MCF 10A (cell line): ENCODE results near the gene TTC36. TPM values are rescaled to one million over a fixed set of nuclear protein-coding genes. Genes with fewer than 3 reads are reported as not detected.
A peak's percentile ranks its signal among the peaks of the same experiment; 100 is the strongest.

ENCODE experiments used
- BruUV-seq: library from RNA; stranded (reverse); fragments of 400-500 nt; replicated peaks from 2 replicates; lab custom pipeline; 2021; lab: Mats Ljungman, UMichigan
- CTCF ChIA-PET: fragments of 300-600 bp; sonication (Branson Sonifier 250); formaldehyde crosslinking; extraction: SDS; loops from one replicate; lab custom pipeline; 2021; ENCODE audit warnings: antibody characterized with exemption, inconsistent platforms; lab: Yijun Ruan, JAX
- POLR2A ChIA-PET: fragments of 300-600, 350-650 bp; sonication (Branson Sonifier 250); formaldehyde crosslinking; extraction: SDS; loops from one replicate; lab custom pipeline; 2020; ENCODE audit warnings: antibody characterized with exemption, inconsistent platforms; lab: Yijun Ruan, JAX
- DNase-seq: peaks from one replicate; pipeline ENCODE4 v3.0.0-alpha.2; 2018; ENCODE audit not compliant: unreplicated experiment
- H3K27ac Mint-ChIP-seq: one replicate; pipeline ENCODE4 v1.8.0; 2022; ENCODE audit warnings: mild to moderate bottlenecking, low read depth, mixed read lengths; ENCODE audit not compliant: unreplicated experiment
- H3K27me3 Mint-ChIP-seq: one replicate; pipeline ENCODE4 v1.8.0; 2022; ENCODE audit warnings: mixed read lengths; ENCODE audit not compliant: insufficient read depth, unreplicated experiment
- H3K36me3 Mint-ChIP-seq: one replicate; pipeline ENCODE4 v1.8.0; 2022; ENCODE audit warnings: mild to moderate bottlenecking, moderate library complexity, mixed read lengths; ENCODE audit not compliant: insufficient read depth, unreplicated experiment
- H3K4me1 Mint-ChIP-seq: one replicate; pipeline ENCODE4 v1.8.0; 2022; ENCODE audit warnings: mixed read lengths; ENCODE audit not compliant: insufficient read depth, unreplicated experiment
- H3K4me3 Mint-ChIP-seq: one replicate; pipeline ENCODE4 v1.8.0; 2022; ENCODE audit warnings: mild to moderate bottlenecking, moderate library complexity, mixed read lengths; ENCODE audit not compliant: unreplicated experiment
- H3K9me3 Mint-ChIP-seq: one replicate; pipeline ENCODE4 v1.8.0; 2022; ENCODE audit warnings: mixed read lengths; ENCODE audit not compliant: unreplicated experiment
- CTCF ChIP-seq: fragments of 200-600 bp; IDR thresholded peaks from one replicate; pipeline ENCODE4 v1.8.0; 2022; ENCODE audit warnings: antibody characterized with exemption, mild to moderate bottlenecking; ENCODE audit not compliant: unreplicated experiment
- intact Hi-C: fragments of 100-400 bp; cut with micrococcal nuclease; formaldehyde crosslinking; loops from 2 replicates; pipeline ENCODE4 v1.14.1; 2022
- total RNA-seq: library from RNA; stranded (reverse); gene quantifications from 2 replicates; pipeline ENCODE4 v1.2.3, GENCODE V29; 2022

Gene TTC36
- total RNA-seq, 1 experiment from 2014 or later = 0.63 TPM

- no peak overlapping the region for H3K27ac Mint-ChIP-seq
- H3K4me3 Mint-ChIP-seq = no peak overlapping the region
- no peaks in the 10 kb centered on the region for H3K9me3 Mint-ChIP-seq
- BruUV-seq = no TSS peak
- H3K36me3 Mint-ChIP-seq = no peaks in the 10 kb centered on the region
- H3K27me3 Mint-ChIP-seq = no peaks in the 10 kb centered on the region
- TF ChIP-seq CTCF = no peak
- ChIA-PET CTCF (interaction anchor here (0.5 to 0.7 kb wide), 3 partner anchors 11 to 567 kb away, joined by 3 to 4 read pairs (median 3); no protein-coding TSS in a partner anchor), POLR2A (interaction anchor here (0.9 kb wide), 1 partner anchor 12 kb away, joined by 3 read pairs; no protein-coding TSS in a partner anchor)
- no peak for DNase-seq
- H3K4me1 Mint-ChIP-seq = no peaks in the 10 kb centered on the region
- intact Hi-C loops = no loop called here
Measured at GRCh38 chr11:118533769-118534729, 6.8 kb downstream of the TTC36 start.

DNA sequence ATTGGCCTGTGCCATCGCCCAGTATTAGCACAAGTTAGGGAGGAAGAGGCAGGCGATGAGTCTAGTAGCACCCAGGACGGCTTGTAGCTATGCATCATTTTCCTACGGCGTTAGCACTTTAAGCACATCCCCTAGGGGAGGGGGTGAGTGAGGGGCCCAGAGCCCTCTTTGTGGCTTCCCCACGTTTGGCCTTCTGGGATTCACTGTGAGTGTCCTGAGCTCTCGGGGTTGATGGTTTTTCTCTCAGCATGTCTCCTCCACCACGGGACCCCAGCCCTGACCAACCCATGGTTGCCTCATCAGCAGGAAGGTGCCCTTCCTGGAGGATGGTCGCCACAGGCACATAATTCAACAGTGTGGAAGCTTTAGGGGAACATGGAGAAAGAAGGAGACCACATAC is 8.0 kb downstream of the TTC36 start:
- no peaks in the 10 kb centered on the region for H3K9me3 Mint-ChIP-seq
- H3K36me3 Mint-ChIP-seq = no peaks in the 10 kb centered on the region
- no peaks in the 10 kb centered on the region for H3K27me3 Mint-ChIP-seq
- no TSS peak for BruUV-seq
- H3K4me3 Mint-ChIP-seq = no peak overlapping the region
- no peak for DNase-seq
- POLR2A ChIA-PET = interaction anchor here (0.9 kb wide), 1 partner anchor 10 kb away, joined by 3 read pairs; no protein-coding TSS in a partner anchor
- CTCF ChIA-PET = no interaction called here
- H3K27ac Mint-ChIP-seq = no peak overlapping the region
- TF ChIP-seq CTCF = no peak
- intact Hi-C loops = no loop called here
- no peaks in the 10 kb centered on the region for H3K4me1 Mint-ChIP-seq

DNA sequence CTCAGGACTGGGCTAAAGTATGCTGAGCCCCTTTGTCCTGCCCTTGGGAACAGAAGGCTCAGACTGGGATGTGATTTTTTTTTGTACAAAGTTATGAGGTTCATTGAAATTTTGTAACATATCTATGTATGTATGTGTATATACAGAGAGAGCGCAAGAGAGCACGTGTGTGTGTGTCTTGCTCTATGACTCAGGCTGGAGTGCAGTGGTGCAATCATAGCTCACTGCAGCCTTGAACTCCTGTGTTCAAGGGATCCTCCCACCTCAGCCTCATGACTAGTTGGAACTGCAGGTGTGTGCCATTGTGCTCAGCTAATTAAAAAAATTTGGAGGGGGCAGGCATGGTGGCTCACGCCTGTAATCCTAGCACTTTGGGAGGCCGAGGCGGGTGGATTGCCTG is 9.5 kb downstream of the TTC36 start:
- intact Hi-C loops = no loop called here
- H3K9me3 Mint-ChIP-seq = no peaks in the 10 kb centered on the region
- CTCF ChIA-PET = interaction anchor here (0.5 to 1.0 kb wide), 2 partner anchors 167 to 366 kb away, joined by 3 read pairs; no protein-coding TSS in a partner anchor
- TF ChIP-seq CTCF = no peak
- BruUV-seq = no TSS peak
- peak; percentile 66 for DNase-seq
- no peaks in the 10 kb centered on the region for H3K4me1 Mint-ChIP-seq
- no peak overlapping the region for H3K27ac Mint-ChIP-seq
- no peaks in the 10 kb centered on the region for H3K27me3 Mint-ChIP-seq
- POLR2A ChIA-PET = no interaction called here
- H3K4me3 Mint-ChIP-seq = no peak overlapping the region
- no peaks in the 10 kb centered on the region for H3K36me3 Mint-ChIP-seq

DNA sequence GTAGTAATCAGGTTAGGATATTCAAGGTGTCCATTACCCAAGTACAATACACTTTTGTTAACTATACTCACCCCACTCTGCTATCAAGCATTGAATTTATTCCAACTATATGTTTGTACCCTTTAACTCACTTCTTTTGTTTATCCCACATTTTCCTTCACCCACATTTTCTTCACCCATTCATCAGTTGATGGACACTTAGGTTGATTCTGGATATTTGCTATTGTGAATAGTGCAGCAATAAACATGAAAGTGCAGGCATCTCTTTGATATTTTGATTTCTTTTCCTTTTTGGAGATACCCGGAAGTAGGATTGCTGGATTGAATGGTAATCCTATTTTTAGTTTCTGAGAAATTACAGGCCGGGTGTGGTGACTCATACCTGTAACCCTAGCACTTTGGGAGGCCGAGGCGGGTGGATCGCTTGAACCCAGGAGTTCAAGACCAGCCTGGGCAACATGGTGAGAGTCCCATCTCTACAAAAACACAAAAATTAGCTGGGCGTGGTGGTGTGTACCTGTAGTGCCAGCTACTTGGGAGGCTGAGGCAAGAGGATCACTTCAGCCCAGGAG is 10.2 kb downstream of the TTC36 start:
- Mint-ChIP-seq H3K27me3 (no peaks in the 10 kb centered on the region), H3K4me1 (no peaks in the 10 kb centered on the region), H3K4me3 (no peak overlapping the region), H3K9me3 (no peaks in the 10 kb centered on the region), H3K27ac (no peak overlapping the region), H3K36me3 (no peaks in the 10 kb centered on the region)
- no TSS peak for BruUV-seq
- DNase-seq = no peak
- no peak for TF ChIP-seq CTCF
- CTCF ChIA-PET = interaction anchor here (1.0 kb wide), 1 partner anchor 168 kb away, joined by 3 read pairs; no protein-coding TSS in a partner anchor
- intact Hi-C loops = no loop called here
- POLR2A ChIA-PET = no interaction called here
